GM18502 (cell line): ENCODE results near the gene MBD3L2B.

Experiments used
- ATAC-seq: cut with Tn5 transposase; IDR thresholded peaks from one replicate; pipeline ENCODE4 v1.9.1; 2021; ENCODE audit warnings: mild to moderate bottlenecking; ENCODE audit not compliant: unreplicated experiment, poor library complexity

Gene MBD3L2B

DNA sequence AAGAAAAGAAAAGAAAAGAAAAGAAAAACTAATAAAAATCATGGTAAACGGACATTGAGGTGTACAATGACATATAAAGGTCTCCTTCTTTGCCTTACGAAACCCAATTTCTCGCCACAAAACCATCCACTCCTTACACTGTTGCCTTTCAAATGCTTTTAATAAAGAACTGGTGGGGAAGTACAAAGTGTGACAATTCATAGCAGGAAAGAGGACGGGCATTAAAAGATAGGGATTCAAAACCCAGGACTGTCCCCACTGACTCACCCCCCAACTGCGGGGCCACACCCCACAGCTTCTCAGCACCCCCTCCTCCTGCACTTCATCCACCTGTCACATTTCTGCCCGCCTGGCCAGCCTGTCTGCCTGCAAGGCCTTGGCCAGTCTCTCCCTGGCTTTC, 2.4 kb downstream of the MBD3L2B start:
- ATAC-seq = no peak

DNA sequence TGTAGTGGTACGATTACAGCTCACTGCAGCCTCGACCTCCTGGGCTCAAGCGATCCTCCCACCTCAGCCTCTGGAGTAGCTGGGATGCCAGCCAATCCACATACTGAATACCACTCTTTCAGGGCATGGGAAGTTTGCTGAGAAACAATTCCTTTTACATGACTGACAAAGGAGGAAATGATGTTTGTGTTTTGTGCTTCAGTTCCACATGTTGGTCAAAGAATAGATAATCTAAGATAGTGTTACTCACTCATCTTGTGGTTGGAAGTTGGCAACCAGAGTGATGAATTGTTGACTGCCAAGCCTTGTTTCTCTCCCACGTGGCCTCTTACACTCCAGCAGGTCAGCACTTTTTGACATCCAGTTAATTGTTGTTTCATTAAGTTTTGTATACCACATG, 7.6 kb downstream of the MBD3L2B start:
- no peak for ATAC-seq

DNA sequence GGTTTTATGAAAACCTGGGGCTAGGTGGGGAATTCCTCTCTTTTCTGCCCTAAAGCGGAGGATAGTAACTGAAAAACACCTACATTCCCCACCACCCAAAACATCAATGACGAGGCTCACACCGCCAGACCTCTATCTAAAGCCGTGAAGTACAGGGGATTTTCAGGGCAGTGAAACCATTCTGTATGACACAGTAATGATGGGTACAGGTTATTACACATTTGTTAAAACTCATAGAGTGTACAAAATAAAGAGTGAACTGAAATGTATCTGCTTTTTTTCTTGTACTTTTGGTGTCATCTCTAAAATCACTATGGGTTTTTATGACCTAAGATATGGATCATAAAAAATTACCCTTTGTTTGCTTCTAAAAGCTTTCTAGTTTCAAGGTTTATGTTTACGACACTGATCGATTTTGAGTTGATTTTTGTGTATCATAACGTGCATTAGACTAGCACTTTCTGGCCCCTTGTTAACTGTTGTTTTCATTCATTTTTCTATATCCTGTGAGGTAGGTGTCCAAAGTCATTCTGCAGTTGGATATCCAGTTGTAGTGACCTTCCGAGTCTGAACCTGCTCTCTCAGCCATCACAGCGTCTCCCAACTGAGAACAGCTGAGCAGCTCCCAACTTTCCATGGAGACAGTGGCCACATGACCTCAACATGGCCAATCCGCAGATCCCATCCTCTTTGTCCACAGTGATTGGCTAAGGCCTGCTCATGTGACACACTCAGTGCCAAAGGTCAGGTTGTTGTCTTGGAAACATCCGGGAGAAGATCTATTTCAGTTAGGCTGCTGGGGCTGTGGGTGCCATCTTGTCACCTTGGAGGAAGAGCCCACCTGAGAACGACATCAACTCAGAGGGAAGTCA, 10.3 kb downstream of the MBD3L2B start:
- no peak for ATAC-seq

DNA sequence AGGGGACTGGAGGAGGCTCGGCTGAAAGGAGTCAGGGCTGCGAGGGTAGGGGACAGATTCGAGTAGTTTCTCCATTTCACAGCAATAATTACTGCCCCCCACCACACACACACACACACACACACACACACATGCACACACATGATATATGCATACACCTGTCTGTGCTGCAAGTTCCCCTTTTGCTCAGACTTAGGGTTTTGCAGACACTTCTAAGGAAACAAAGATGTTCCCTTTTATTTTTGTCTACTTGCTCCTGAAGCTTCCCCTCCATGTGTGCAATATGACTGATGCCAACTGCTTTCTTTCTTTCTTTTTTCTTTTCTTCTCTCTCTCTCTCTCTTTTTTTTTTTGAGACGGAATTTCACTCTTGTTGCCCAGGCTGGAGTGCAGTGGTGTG, 13.4 kb downstream of the MBD3L2B start:
- ATAC-seq = no peak

DNA sequence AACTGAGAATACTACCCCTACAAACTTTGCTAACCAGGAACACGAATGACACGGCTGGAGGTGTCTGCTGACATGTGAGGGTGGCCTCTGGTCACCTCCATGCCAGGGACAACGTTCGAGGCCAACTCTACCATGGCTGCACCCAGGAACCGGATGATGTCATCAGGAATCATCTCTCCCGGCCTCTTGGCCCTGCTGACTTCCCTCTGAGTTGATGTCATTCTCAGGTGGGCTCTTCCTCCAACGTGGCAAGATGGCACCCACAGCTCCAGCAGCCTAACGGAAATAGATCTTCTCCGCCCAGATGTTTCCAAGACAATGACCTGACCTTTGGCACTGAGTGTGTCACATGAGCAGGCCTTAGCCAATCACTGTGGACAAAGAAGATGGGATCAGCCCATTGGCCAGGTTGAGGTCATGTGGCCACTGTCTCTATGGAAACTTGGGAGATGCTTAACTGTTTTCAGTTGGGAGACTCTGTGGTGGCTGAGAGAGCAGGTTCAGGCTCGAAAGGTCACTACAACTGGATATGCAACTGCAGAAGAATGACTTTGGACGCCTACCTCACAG, 15.0 kb downstream of the MBD3L2B start:
- no peak for ATAC-seq

DNA sequence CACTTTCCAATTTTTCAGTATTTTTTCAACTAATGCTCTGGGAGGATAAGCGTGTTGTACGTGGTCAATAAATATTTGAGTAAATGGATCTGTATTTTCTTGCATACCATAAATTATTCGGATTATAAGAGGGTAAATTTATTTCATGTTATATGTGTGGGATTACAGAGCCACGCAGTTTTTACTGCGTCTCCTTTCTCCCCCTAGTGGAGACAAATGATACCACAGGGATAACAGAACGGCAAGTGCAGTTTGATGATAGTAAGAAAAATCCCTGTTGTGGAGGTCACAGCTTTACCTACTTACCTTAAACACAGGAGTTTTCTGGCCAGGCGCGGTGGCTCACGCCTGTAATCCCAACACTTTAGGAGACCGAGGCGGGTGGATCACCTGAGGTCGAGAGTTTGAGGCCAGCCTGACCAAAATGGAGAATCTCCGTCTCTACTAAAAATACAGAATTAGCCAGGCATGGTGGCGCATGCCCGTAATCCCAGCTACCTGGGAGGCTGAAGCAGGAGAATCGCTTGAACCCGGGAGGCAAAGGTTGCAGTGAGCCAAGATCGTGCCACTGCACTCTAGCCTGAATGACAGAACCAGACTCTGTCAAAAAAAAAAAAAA, 16.8 kb downstream of the MBD3L2B start:
- no peak for ATAC-seq

DNA sequence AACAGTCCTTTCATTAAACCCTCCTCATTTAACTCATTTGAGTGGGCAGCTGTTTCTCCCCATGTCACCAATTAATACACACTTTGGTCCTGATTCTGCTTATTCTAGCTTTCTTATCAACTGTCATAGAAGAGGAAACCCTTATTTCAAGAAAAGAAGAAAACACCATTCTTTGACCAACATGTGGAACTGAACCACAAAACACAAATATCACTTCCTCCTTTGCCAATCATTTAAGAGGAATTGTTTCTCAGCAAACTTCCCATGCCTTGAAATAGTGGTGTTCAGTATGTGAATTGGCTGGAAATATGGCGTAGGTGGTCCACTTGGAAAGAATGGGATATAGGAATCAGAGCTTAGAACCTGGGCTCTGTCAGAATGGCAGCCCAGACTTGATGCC, 20.4 kb downstream of the MBD3L2B start:
- ATAC-seq = no peak

DNA sequence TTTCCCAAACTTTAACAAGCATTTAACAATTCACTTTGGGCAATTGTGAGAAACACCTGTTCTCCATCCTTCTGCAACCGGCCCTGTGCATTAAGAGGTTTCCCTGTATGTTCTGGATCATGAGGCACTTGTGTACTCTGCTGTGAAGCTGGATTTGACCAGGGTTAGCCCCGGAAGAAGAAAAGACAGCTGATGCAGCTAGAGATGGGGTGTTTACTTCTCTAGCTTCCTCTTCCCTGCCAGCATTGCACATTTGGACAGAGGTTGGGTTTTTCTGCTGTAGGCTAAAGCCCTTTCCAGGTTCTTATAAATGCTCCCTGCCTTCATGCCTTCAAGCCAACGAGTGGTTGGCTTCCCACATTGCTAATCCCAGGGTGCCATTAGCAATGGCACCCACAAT, 20.9 kb downstream of the MBD3L2B start:
- ATAC-seq = no peak

DNA sequence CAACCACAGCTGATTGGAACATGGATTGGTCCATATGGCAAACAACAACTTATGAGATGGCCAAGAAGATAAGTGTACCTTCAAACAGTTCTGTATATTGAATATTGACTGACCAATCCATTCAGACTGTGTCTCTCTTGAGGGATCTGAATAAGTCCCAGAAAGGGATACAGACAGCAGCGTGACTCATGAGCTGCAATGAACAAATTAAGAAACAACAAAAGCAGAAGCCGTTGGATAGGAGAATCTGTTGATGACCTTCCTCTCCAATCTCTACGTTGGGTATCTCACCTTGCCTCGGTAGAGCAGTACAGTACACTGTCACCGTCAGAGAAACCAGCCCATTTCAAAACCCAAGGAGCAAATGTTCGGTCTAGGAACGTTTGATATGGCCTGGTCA, 21.3 kb downstream of the MBD3L2B start:
- ATAC-seq = no peak

DNA sequence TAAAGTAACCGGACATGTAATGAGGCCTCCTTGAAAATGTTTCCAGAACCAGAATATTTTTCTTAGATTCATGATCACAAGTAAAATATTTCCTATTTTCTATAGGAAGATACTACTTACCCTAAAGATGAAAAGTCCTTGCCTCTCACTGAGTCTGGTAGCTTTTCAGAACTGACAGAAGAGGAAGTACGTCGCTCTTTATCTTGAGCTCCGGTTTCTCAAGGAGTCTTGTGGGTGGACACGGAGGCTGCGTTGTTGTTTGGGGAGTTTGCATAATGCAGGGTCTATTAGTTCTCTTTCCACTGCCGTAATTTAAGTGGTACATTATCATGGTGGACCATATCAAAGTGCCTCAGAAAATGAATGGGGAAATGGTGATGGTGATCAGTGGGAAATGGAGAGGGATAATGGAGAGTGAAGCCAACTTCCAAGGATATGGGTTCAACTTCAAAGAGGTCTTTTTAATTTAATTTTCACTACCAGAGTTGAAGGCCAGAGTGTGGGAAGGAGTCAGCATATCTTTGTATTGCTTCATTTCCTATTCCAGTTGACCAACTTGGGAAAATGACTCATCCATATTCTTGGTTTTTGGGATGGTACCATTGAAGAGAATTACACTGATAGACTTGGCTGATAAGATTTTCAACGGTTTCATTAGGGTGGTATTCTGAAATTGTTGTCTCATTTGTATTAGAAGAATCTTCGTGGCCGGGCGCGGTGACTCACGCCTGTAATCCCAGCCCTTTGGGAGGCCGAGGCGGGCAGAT, 23.4 kb downstream of the MBD3L2B start:
- ATAC-seq = no peak

DNA sequence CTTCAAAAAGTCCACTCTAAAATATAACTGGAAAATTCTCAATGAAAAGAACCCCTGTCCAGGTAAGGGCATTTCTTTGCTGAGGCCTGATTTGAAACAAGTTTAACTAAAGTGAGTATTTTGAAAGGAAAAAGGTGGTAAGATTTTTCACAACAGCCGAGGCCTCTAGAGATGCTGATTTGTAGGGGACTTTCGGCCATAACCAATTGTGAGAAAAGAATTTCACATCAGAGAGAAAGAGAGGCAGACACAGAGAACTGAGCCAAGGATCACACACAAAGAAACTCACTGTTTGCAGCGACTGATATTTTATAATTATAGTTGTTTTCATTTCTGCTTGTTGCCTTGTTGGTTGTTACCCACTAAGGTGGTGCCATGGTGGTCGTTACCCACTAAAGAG, 24.4 kb downstream of the MBD3L2B start:
- no peak for ATAC-seq

DNA sequence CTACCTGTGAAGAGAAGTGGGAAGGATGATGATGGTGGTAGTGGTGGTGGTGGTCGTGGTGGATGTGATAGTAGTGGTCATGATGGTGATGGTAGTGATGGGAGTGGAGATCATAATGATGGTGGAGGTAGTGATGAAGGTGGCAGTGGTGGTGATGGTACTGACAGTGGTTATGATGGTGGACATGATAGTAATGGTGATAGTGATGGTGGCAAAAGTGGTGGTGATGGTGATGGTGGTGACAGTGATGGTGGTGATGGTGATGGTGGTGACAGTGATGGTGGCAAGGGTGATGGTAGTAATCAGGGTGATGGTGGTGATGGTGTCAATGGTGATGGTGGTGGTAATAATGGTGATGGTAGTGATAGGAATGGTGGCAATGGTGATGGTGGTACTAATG, 26.2 kb downstream of the MBD3L2B start:
- ATAC-seq = no peak

DNA sequence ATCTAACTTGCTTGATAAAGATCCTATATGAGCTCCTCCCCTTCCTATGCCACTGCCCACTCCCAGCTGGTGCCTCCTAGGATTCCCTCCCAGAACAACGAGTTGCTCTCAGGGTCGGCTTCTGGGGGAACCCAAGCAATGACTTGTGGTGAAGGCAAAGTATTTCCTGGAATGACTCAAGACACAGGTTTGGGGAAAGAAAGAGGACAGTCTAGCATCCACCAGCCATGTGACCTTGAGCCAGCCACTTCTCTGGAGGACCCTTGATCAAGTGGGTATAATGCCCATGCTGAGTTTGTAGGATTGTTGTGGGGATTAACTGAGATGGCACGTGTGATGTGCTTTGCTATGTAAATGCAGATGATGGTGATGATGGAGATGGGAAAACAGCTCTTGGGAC, 33.0 kb downstream of the MBD3L2B start:
- no peak for ATAC-seq

DNA sequence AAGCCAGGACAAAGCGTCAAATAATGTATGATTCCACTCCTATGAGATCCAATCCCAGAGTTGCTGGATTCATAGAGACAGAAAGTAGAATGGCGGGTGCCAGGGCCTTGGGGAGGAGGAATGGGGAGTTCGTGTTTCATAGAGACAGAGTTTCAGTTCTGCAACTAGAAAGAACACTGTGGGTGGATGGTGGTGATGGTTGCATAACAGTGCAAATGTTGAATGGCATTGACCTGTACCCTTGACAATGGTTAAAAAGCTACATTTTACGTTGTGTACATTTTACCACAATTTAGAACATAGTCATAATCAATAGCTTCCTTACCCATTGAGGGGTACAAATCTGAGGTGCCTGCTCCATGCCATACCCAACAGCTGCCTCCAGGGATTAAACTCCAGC, 33.4 kb downstream of the MBD3L2B start:
- no peak for ATAC-seq

DNA sequence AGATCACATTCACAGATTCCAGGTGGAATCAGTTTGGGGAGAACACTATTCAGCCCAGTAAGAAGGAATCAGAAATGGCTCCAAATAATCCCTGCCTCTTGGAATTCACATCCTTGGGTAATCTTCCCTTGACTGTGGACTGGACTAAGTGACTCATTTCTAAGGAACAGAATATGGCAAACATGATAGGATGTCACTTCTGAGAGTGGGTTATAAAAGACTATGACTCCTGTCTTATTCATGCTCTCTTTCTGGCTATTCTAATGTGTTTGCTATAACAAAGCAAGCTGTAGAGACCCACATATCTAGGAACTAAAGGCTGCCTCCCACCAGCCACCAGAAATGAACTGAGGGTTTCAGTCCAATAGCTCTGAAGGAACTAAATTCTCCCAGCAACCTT, 37.8 kb downstream of the MBD3L2B start:
- no peak for ATAC-seq

DNA sequence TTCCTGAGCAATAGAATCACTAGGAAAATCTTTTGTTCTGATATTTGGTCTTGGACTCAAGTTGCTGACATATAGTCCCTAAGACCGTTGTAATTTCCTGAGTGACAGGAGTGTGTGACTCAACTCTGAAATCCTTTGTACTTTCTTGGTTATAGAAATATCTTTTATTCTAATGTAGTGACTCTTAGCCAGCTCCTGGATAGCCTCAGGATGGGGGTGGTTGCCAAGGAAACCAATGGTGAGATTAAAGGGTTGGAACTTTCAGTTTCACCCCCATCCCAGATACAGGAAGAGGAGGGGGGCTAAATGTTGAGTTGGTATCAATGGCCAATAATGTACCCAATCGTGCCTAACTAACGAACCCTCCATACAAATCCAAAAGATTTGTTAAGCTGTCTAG, 41.8 kb downstream of the MBD3L2B start:
- ATAC-seq = no peak

DNA sequence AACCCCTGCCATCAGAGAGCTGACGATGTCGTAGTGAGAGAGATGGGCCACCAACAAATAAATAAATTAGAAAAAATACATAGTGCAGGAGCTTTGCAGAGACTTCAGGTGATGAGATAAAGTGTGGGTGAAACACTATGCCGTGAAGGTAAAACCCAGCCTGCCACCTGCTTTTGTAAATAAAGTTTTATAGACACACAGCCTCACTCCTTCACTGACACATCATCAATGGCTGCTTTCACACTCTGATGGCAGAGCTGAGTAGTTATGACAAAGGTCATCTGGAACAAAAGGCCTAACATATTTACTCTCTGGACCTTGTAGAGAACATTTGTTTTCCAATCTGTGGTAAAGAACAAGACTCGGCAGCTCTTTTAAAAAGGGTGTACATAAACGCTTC, 45.0 kb downstream of the MBD3L2B start:
- no peak for ATAC-seq

DNA sequence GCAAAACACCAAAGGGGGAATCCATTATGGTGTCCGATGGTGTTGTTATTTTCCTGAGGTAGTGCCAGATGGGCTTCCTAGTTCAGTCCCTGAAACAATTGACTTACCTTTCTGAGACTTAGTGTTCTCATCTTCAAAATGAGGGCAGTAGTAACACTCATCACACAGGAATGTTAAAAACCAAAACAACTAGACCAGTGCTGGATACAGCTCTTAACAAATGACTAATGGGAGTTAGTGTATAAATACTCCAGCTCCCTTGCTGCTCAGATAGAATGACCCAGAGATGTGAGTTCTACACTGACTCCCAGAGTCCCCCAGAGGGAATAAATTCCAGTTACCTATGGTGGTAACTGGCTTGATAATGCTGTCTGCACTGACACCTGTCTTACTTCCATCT, 49.9 kb downstream of the MBD3L2B start:
- no peak for ATAC-seq

DNA sequence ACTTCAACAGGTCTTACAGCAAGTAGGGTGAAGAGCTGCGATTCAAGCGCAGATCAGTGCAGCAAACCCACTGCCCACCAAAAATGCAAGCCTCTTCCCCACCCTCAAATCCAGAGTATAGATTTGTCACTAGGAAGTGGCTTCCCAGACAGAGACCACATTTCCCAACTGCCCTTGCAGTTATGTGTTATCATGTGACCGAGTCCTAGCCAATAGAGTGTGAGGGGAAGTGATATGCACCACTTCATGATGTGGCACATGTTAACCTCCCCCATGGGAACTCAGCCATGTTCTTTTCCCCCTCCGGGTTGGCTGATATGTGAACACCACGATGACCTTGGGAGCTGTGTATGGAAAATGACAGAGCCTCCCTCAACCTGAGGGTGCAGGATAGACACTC, 50.8 kb downstream of the MBD3L2B start:
- no peak for ATAC-seq

DNA sequence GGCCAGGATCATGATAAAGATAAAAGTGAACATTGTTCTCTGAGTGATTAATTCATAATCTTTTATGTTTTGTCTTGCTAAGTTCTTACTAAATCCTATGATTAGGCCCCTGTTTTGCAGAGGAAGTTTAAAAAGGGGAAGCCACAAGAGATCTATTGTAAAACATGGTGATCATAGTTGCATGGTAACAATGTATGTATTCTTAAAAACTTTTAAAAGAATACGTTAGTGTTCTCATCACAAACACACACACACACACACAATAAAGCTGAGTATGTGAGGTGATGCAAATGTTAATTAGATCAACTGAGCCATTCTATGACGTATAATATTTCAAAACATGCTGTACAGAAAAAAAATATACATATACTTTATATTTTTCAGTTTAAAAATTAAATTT, 51.2 kb downstream of the MBD3L2B start:
- ATAC-seq = no peak

DNA sequence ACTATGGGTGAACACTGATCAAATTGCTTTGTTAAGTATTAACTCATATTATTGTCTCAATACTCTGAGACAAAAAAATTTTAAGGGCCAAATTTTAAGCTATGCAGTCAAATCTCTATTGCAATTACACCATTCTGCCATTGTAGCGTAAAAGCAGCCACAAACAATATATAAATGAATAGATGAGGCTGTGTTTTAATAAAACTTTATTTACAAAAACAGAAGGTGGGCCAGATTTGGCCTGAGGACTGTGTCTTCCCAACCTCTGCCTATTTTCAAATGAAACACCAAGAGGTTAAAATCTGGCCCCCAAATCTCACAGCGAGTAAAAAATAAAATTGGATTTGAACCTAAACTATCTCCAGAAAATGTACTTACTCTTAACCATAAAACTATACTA, 51.7 kb downstream of the MBD3L2B start:
- no peak for ATAC-seq
